GM18873 (cell line): ENCODE data around the gene SMARCAL1.

ENCODE experiments used
- ATAC-seq: cut with Tn5 transposase; IDR thresholded peaks from one replicate; pipeline ENCODE4 v1.9.1; 2021; ENCODE audit warnings: mild to moderate bottlenecking, moderate library complexity, moderate number of reproducible peaks; ENCODE audit not compliant: unreplicated experiment, low FRiP score

Gene SMARCAL1

DNA sequence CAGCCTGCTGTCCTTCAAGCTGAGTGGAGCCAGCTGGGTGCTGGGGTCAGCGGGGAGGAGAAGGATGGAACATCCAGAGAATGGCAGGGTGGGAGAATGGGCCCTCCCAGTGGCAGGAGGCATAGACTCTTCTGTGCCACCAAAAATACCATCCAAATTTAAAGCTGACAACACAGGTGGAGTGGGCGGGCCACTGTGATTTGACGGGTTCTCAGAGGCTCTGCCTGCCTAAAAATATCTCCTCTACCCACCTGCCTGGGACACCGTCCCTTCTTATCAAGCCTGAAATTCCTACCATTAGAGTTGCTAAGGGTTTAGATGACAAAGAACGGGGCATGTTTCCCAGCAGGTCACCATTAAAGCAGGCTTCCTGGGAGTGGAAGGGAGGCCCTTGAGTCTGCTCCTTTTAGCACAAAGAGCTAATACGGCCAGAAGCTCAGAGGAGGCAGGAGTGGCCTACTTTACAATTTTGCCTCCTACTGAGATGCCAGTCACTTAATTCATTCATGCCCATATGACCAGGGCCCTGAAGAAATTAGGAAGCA lies 20.2 kb upstream of the SMARCAL1 start:
- no peak for ATAC-seq

DNA sequence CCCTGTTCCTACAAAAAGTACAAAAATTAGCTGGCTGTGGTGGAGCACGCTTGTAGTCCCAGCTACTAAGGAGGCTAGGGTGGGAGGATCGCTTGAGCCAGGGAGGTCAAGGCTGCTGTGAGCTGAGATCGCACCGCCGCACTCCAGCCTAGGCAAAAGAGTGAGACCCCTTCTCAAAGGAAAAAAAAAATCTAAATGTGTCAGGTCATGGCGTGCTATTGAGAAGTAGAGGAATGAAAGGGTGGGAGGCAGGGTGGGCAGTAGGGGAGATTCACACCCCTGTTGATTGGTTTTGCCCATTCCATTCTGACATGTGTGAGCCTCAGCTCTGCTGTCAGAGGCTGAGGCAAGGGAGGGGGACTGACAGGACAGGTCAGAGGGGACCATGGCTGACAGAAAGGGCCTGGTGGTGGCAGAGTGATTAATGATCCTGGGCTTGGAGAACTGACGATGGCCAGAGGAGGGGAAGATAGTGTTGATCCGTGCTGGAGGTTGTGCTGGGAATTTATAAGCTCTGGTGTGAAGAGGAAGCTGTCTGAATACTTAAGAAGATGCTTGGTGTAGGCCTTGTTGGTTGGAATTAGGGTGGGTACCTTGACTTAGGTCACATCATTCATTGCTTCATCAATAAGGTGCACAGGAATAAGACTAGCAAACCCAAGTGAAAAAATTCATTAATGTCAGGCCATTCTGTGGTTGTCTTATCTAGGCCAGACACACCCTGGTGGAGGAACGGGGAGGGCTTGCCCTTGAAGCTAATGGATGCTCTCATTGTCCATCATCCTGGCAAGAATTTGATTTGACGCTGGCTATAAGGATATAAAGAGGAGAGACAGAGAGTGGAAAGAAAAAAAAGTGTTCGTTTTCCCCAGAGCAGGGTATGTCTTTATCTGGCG lies 19.1 kb upstream of the SMARCAL1 start:
- ATAC-seq = no peak

DNA sequence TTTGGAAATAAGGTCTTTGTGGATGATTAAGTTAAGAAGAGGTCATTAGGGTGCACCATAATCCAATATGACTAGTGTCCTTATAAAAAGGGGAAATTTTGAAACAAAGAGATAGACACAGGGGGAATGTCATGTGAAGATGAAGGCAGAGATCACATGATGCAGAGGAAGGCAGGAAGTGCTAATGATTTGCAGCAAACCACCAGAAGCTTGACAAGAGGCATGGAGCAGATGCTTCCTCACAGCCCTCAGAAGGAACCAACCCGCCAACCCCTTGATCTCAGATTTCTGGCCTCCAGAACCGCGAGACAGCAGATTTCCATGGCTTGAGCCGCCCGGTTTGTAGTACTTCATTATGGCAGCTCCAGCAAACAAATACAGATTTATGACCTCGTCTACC lies 17.4 kb upstream of the SMARCAL1 start:
- ATAC-seq = no peak

DNA sequence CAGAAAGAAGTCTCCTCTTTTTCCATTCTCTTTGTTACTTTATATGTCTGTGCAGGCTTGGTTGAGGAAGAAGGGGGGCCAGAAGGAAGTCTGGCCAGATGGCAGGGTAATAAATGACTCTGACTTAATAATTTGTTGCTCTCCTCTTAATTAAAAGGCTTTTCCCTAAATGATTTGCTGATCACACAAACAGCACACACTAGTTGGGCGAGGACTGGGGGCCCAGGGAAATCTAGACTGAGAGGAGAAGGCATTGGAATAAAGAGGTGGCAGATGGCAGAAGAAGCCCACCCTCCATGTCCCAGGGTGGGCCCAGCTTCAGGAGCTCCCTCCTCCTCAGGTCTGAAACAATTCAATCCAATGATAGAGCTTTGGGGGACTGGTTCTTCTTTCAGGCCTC lies 12.7 kb upstream of the SMARCAL1 start:
- ATAC-seq = no peak

DNA sequence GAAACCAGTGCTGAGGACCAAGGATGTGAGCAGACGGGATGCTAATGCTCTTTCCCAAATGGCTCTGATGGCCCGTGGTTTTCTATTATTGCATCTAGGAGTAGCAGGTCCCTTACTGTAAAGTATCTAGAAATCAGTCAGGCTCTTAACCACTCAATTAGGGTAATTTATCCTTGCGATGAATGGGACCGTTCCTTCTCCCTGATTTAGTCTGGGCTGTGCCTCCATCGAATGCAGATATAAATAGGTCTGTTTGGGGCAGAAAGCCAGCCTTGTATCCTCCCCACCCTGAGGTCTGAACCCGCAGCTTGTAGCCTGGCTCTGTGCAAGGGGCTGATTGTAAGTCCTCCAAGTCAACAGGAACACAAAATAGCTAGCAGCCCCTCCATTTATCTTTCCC lies 9.5 kb upstream of the SMARCAL1 start:
- no peak for ATAC-seq

DNA sequence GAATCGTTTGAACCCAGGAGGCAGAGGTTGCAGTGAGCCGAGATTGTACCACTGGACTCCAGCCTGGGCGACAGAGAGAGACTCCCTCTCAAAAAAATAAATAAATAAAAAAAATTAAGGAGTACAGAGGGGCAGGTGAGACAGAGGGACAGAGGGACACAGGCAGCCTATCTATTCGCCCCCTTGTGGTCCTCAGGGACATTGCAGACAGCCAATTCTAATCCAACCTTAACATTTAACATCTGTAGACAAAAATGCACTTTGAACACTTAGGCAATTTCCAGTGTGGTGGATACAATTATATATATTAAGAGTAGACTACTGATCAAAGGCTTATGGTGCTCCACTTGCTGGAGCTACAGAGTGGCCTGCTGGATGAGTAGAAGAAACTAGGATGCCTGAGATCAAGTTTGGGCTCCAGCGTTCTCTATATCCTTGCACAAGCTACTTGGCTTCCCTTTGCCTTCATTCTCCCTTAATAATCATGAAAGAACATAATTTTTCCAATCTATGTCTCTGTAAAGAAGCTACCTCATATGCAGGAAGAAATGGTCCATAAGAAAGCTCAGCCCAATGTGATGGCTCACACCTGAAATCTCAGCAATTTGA lies 8.2 kb upstream of the SMARCAL1 start:
- no peak for ATAC-seq

DNA sequence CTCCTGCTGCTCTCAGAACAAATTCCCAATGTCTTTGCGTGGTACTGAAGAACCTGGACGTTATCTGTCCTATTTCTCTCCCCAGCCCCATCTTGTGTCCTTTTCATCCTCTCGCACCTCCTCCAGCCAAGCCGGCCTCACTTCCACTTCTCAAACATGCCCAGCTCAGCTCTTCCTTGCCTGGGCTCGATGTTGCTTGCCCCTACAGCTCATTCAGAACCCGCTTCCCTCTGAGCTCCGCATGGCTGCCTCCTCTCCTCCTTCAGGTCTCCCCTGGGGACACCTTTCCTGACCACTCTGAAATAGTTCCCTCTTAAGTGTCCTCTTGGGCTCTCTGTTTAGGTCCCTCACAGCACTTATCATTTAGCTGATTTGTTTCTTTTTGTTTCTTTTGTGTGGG lies 6.7 kb upstream of the SMARCAL1 start:
- no peak for ATAC-seq

DNA sequence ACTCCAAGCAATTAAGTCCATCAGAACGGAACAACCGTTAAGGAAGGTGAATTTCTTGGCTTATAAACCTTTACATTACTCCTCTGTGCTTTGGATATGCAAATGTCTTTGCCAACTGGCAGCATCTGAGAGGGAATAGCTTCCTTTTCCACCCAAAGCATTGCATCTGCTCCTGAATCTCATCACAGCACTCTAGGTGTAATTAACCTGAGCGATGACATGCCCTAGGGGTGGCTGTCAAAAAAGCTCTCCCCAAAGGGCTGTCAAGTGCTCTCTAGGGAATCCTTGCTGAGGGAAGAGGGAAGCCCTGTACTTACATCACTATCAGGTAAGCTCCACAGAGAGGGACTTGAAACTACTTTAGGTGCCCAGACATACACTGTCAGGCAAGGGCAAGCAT lies 5.5 kb upstream of the SMARCAL1 start:
- ATAC-seq = no peak

DNA sequence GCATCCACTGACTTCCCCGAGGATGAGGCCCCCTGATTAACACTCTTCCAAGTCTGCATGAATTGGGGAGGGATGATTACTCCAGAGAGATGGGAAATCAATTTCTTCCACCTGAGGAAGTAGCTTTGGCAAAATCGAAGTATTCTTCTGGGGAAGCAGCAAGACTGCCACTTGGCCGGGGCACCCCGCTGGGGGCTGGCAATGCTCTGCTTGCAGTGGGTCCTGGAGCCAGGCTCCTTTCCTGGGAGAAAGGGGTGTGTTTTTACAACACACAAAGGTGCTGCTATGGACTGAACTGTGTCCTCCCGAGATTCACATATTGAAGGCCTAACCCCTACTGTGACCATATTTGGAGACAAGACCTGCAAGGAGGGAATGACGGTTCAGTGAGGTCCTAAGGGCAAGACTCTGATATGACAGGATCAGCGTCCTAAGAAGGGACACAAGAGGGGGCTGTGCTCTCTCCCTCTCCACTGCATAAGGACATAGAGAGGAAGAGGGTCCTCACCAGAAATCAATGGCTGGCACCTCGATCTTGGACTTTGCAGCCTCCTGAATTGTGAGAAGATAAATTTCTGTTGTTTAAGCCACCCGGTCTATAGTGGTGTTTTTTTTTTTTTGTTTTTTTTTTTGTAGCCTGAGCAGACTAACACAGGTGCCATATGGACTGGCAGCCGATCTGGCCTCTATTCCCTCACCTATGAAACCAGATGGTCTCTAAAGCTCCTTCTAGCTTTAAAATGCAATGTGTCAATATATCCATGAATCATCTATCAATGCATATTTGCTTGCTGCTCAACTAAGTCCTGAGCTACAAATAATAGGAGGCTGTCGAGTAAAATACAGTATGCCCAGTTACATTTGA lies 3.6 kb upstream of the SMARCAL1 start:
- ATAC-seq = no peak

DNA sequence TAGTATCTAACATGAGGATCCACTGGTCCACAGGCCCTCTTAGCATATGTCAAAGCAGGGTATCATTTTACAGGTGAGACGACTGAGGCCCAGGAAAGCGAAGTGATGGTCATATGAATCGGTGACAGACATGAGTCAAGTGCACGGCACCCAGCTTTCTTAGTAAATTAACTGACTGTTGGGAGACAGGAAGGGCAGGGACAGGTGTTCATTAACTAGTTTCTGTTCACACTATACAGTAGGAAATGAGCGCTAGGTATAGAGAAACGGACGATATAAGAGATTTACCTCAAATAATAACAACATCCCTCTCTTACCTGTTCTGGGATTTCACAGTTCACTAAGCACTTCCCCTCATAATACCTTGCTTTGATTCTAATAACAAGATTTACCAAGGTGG lies 1.7 kb upstream of the SMARCAL1 start:
- peak; percentile 39 for ATAC-seq

DNA sequence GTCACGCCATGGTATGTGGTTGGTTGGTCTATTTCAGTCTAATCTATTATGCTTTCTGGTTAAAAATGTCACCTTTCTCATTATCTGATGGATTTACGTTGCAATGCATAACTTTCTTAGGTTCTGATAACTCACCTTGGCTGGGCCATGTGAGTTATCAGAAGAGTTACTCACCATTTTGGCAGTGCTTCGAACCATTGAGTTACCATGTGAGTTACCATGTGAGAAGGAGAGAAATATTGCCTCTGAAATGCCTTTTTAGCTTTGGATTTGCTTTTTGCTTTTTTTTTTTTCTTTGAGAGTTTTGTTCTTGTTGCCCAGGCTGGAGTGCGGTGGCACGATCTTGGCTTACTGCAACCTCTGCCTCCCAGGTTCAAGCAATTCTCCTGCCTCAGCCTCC lies 1.6 kb downstream of the SMARCAL1 start:
- ATAC-seq = no peak

DNA sequence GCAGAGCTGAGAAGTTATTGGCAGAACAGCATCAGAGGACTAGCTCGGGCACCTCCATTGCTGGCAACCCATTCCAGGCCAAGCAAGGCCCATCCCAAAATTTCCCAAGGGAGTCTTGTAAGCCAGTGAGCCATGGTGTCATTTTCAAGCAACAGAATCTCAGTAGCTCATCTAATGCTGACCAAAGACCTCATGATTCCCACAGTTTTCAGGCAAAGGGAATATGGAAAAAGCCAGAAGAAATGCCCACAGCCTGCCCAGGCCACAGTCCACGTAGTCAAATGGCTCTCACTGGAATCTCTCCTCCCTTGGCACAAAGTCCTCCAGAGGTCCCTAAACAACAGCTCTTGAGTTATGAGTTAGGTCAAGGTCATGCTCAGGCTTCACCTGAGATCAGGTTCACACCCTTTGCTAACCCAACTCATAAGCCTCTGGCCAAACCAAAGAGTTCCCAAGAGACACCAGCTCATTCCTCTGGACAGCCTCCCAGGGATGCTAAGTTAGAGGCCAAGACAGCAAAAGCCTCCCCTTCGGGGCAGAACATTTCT lies 2.6 kb downstream of the SMARCAL1 start:
- no peak for ATAC-seq

DNA sequence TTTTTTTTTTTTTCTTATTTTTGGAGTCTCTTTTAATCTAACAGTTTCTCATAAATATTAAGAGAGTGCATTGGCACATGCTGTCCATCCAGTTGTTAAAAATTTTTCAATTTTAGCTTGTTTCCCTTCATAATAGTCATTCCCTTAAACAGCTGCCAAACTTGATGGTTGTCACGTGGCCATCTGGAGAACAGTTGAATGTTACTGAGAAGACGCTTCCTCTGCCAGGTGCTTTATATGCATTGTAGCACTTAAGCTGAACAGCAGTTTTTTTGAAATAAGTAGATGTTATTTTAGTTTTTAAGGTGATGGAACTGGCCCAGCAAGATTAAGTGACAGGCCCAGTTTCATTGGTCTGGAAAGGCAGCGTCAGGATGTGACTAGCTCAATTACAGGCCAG lies 3.3 kb downstream of the SMARCAL1 start:
- ATAC-seq = no peak

DNA sequence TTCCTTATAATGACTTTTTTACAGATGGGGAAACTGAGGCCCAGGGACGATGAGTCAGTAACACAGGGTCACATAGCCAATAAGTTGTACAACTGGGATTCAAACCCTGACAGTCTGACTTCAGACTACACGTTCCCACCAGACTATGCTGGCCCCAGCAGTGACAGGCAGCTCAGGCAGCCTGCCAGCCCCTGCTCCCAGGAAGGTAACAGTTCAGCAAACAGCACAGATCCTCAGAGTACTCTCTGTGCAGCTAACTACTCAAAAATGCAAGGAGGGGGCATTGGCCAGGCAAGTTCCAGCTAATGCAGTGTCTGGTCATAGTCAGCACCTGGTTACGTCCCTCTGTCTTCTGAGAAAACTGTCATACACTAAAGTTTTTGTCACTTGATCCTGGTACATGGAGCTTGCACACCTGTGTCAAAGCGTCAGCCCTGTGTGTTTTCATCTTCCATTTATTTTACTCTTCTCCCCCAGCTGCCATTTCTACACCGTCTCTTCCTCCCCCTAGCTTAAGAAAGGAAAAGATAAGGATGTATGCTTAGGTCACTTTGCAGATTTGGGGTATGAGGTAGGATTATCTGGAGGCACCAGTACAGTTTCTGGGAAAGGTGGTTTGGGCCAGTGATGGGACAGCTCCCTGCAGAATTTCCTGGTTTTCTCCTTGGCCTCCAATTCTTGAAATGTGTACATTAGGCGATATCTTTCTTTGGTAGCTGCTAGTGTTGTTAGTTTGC lies 4.5 kb downstream of the SMARCAL1 start:
- ATAC-seq = no peak

DNA sequence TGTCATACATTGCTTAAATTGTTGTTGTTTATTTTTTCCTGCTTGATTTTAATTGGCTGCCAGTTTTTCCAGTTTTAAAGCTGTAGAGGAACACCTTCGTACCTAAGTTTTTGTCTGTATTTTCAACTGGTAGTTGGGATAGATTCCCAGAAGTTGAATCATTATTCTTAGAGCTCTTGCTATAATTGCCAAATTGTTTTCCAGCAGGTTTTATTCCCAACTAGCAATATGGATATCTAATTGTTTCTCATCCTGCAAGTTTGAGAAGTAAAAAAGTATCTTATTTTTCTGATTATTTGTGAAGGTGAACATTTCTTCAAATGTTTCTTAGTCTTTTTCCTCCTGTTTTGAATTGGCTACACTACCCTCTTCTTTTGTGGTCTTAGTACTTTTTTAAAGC lies 6.7 kb downstream of the SMARCAL1 start:
- ATAC-seq = no peak

DNA sequence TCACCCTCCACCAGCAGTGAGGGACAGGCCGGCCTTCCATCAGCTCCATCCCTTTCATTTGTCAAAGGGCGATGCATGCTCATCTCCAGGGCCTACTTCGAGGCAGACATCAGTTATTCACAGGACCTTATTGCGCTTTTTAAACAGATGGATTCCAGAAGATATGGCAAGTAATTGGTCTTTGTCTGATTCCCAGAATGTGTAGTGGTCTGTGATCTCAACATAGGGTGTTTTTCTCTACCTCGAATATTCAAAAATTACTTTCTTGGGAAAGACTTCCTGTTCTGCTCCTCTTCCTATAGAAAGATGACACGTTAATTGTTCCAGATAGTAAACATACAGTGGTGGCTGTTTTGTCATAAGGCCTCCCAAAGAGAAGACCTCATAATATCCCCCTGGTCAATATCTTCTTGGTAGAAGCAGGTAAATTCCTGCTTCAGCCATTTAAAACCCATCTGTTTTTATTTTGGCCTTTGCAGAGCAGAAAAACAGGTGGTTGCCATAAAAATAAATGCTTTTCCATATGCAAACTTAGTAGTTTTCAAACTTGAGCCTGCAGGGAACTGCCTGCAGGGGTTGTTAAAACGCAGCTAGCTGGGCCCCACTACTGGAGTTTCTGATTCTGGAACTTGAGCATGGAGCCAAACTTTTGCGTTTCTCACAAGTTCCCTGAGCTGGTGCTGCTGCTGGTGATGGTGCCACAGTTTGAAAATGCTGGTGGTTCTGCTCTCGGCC lies 8.2 kb downstream of the SMARCAL1 start:
- no peak for ATAC-seq

DNA sequence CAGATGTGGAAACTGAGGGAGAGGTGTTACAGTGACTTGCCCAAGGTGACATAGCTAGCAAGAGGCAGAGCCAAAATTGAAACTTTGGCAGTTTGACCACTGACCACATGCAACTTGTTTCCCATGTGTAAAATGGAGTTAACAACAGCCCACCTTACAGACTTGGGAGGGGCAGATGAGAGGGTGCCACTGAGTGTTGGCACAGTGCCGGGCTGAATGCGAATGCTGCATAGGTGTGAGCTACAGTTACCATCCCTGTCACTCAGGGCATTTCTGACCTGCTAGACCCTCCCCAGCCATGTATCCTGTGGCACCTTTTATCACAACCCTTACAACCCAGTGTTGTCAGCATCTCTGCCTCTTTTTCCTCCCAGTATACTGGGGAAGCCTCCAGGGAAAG lies 10.8 kb downstream of the SMARCAL1 start:
- ATAC-seq = no peak

DNA sequence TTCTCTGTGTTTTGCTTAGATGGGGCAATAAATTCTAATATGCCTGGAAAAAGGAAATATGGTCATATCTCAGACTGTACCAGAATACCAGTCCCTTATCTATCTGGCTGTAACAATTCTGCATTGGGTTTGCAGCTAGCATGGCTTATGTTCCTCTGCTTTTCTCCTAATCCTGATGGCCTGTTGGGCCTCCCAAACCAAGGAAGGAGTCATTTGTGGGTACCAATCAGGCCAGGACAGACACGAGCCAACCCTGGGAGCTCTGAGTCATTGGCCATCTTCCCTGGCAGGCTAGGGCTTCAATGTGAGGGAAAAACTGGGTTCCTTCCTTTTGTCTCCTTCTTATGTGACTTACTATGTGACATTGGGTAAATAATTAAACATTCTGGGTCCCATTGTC lies 12.0 kb downstream of the SMARCAL1 start:
- ATAC-seq = no peak

DNA sequence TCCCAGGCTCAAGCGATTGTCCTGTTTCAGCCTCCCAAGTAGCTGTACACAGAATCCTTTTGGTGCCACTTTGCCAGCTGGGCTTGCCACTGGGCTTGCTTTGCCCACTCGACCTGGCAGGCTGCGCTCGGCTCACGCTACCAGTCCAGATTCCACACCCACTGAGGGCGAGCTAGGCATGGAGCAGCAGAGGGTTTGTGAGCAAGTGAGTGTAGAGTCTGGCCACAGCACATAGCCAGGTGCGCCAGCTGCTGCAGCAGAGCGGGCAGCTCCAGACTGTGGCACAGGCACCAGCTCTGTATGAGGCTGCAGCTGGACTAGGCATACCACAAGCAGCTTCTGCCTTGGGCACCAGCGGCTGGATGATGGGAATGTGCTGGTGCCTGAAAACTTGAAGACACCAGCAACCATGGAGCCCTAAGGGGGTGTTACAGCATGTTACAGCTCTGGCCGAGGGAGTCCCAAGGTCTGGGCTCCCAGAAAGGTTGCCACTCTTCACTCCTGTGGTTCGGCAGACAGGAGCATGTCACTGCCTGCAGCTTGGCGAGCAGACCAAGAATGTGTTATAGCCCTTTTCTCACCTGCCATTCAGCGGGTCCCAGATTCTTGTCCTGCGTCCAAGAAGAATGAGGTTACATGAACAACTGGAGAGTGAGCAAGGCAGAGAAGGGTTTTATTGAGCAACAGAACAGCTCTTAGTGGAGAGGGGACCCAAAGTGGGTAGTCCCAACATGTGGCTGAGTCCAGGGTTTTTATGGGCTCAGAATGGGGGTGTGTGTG lies 12.9 kb downstream of the SMARCAL1 start:
- ATAC-seq = no peak
